Measurements from ENCODE around the gene STATH.
"Not testable (repeated sequence)": the region's sequence is repeated elsewhere in the genome, so short reads cannot be mapped to it uniquely, and the experiment has no call there.

- not testable (repeated sequence) for TF ChIP-seq POLR2A, CTCF (IDR thresholded peaks at IDR 0.05)
Measured at GRCh38 chr4:70050138-70050537, 54.4 kb downstream of the STATH start, which contains the start of gene HTN1.

Data from upper lobe of left lung (tissue), 4 donors.